Esophagus muscularis mucosa (tissue), 4 donors: Measurements from ENCODE around the gene ZSCAN5A. TPM values are rescaled to one million over a fixed set of nuclear protein-coding genes. Genes with fewer than 3 reads are reported as not detected.

Experiments
- DNase-seq: peaks from one replicate; pipeline ENCODE4 v3.0.0-alpha.2; 2017; ENCODE audit errors: extremely low spot score
- H3K27ac ChIP-seq, 4 donors: fragments of 200-600 bp; sonication (generic); replicated peaks in 1 of 4; 1 replicate in 3 of 4; 2 replicates in 1 of 4; pipeline ENCODE4 v1.5.1; 2016 to 2019; ENCODE audit warnings: mild to moderate bottlenecking in 1 of 4
- H3K27me3 ChIP-seq, 4 donors: fragments of 200-600 bp; sonication (generic); one replicate each; pipeline versions ENCODE4 v1.5.1 to v1.6.0; 2016 to 2019
- H3K36me3 ChIP-seq, 4 donors: fragments of 200-600 bp; sonication (generic); one replicate each; pipeline ENCODE4 v1.5.1; 2016 to 2019
- H3K4me1 ChIP-seq, 4 donors: fragments of 200-600 bp; sonication (generic); one replicate each; pipeline ENCODE4 v1.5.1; 2016 to 2019
- H3K4me3 ChIP-seq, 4 donors: fragments of 200-600 bp; sonication (generic); 1 replicate in 2 of 4; 2 replicates in 2 of 4; pipeline ENCODE4 v1.5.1; 2016 to 2019; ENCODE audit warnings: mild to moderate bottlenecking in 4 of 4, moderate library complexity in 1 of 4
- H3K9me3 ChIP-seq, 4 donors: fragments of 200-600 bp; sonication (generic); 1 replicate in 3 of 4; 2 replicates in 1 of 4; pipeline ENCODE4 v1.5.1; 2016 to 2019
- EP300 ChIP-seq: sonication (generic); formaldehyde crosslinking; IDR thresholded peaks from one replicate; pipeline ENCODE4 v1.6.1; 2017; ENCODE audit warnings: antibody characterized with exemption
- POLR2A ChIP-seq: fragments of 450-650 bp; IDR thresholded peaks from one replicate; pipeline ENCODE4 v1.6.1; 2017; ENCODE audit warnings: antibody characterized with exemption, moderate library complexity, mild to moderate bottlenecking, low read depth
- POLR2AphosphoS5 ChIP-seq, 2 donors: sonication (generic); formaldehyde crosslinking; IDR thresholded peaks; one replicate each; pipeline ENCODE4 v1.6.1; 2017; ENCODE audit warnings: antibody characterized with exemption in 2 of 2
- WGBS: methylation state at CpG from one replicate; pipeline ENCODE4 v1.1.5; 2018; 5-methylcytosine and 5-hydroxymethylcytosine counted together
- intact Hi-C: fragments of 100-400 bp; cut with DNase I; formaldehyde crosslinking; loops from one replicate; pipeline ENCODE4 v1.15.1; 2023
- total RNA-seq, 4 donors: library from RNA; depleted of rRNA; stranded (reverse); fragments of >200 nt; gene quantifications; one replicate each; pipeline versions ENCODE4 v1.1.0 to v1.2.1, GENCODE V29; 2016
- TF ChIP-seq, protein P1 (sequence below), 3 experiments: fragments of 200-600 bp in 2 of 3; fragments of 450-650 bp in 1 of 3; sonication (generic) in 2 of 3; IDR thresholded peaks; one replicate each; pipeline ENCODE4 v1.5.1; 2017 to 2019; ENCODE audit warnings: antibody characterized with exemption in 3 of 3, mild to moderate bottlenecking in 2 of 3, moderate library complexity in 1 of 3

The ZSCAN5A gene
- total RNA-seq, 4 donors from 2014 or later: 3.7 to 9.9 (median 6.7) TPM

DNA sequence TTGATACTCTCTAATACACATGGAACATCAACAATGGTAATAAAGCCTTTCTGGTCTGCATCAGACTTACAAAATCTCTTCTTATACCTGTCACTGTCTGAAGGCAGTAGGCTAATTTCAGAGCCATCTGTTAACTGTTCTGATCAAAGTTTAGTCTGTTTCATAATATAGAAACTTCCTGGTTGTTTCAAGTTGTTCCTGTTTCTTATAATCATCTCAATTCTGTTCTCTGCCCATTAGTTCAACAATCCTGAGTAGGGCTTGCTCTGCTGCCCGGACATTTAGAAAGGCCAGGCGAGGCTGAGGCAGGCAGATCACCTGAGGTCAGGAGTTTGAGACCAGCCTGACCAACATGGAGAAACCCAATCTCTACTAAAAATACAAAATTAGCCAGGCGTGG, 5.4 kb upstream of the ZSCAN5A start:
- Histone ChIP-seq H3K36me3 (no peaks in the 10 kb centered on the region), H3K27ac (no peak overlapping the region), H3K4me1 (peaks cover 7 to 16% (median 8%) of the 10 kb centered on the region in 4 donors), H3K4me3 (no peak overlapping the region), H3K27me3 (no peaks in the 10 kb centered on the region), H3K9me3 (no peaks in the 10 kb centered on the region)
- 70% methylated on average over 3 of the region's 3 CpGs for WGBS
- intact Hi-C loops: loop anchor here (10.0 kb wide), 1 partner anchor 175 kb away; the partner anchor contains the start of gene ZNF444
- DNase-seq: no peak
- TF ChIP-seq POLR2A (no peak), EP300 (no peak), POLR2AphosphoS5 (IDR thresholded peaks at IDR 0.05) (no peak)
- TF ChIP-seq, protein P1, sequence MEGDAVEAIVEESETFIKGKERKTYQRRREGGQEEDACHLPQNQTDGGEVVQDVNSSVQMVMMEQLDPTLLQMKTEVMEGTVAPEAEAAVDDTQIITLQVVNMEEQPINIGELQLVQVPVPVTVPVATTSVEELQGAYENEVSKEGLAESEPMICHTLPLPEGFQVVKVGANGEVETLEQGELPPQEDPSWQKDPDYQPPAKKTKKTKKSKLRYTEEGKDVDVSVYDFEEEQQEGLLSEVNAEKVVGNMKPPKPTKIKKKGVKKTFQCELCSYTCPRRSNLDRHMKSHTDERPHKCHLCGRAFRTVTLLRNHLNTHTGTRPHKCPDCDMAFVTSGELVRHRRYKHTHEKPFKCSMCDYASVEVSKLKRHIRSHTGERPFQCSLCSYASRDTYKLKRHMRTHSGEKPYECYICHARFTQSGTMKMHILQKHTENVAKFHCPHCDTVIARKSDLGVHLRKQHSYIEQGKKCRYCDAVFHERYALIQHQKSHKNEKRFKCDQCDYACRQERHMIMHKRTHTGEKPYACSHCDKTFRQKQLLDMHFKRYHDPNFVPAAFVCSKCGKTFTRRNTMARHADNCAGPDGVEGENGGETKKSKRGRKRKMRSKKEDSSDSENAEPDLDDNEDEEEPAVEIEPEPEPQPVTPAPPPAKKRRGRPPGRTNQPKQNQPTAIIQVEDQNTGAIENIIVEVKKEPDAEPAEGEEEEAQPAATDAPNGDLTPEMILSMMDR (IDR thresholded peaks at IDR 0.05): no peak

DNA sequence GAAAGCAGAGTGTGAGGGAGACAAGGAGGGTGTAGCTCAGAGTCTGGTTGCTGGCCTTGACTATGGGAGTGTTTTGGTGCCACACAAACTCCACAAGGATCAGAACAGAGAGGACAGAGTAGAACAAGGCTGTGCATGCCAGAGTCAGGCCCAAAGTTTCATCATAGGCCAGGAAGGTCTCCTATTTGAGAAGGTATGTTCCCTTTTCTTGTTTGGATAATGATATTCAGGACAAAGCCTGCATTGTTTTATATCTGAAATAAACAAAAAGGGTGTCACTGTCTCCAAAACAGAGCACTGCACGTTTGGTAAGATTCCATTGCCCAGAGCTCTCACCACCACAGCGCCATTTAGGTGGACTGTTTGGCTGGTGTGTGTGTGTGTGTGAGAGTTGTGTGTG, 3.1 kb upstream of the ZSCAN5A start:
- WGBS: 69% methylated on average over 2 of the region's 2 CpGs

DNA sequence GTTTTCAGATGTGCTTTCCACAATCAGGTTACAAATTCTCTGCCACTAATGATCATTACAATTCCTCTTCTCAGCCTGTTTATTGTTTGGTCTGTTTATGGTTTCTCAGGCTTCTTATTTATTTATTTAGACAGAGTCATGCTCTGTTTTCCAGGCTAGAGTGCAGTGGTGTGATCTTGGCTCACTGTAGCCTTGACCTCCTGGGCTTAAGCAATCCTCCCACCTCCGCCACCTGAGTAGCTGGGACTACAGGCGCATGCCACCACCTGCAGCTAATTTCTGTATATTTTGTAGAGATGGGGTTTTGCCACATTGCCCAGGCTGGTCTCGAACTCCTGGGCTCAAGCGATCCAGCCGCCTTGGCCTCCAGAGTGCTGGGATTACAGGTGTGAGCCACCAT, 2.1 kb upstream of the ZSCAN5A start:
- Histone ChIP-seq H3K27ac (no peak overlapping the region), H3K9me3 (no peaks in the 10 kb centered on the region), H3K4me1 (peaks cover 15 to 23% (median 17%) of the 10 kb centered on the region in 4 donors), H3K36me3 (no peaks in the 10 kb centered on the region), H3K4me3 (no peak overlapping the region), H3K27me3 (no peaks in the 10 kb centered on the region)
- DNase-seq: no peak
- intact Hi-C loops: loop anchor here (10.0 kb wide), 1 partner anchor 172 kb away; the partner anchor contains the start of gene ZNF444
- 98% methylated on average over 5 of the region's 5 CpGs for WGBS
- no peak for TF ChIP-seq POLR2AphosphoS5 (IDR thresholded peaks at IDR 0.05)

More for the DNA sequence above, 3.1 kb upstream of the ZSCAN5A start:
- H3K4me3 ChIP-seq: no peak overlapping the region
- no peak for DNase-seq
- no peak overlapping the region for H3K27ac ChIP-seq
- no peaks in the 10 kb centered on the region for H3K36me3 ChIP-seq
- H3K27me3 ChIP-seq: no peaks in the 10 kb centered on the region
- peaks cover 15 to 22% (median 17%) of the 10 kb centered on the region in 4 donors for H3K4me1 ChIP-seq
- intact Hi-C loops: loop anchor here (10.0 kb wide), 1 partner anchor 173 kb away; the partner anchor contains the start of gene ZNF444
- no peak for TF ChIP-seq EP300
- H3K9me3 ChIP-seq: no peaks in the 10 kb centered on the region

DNA sequence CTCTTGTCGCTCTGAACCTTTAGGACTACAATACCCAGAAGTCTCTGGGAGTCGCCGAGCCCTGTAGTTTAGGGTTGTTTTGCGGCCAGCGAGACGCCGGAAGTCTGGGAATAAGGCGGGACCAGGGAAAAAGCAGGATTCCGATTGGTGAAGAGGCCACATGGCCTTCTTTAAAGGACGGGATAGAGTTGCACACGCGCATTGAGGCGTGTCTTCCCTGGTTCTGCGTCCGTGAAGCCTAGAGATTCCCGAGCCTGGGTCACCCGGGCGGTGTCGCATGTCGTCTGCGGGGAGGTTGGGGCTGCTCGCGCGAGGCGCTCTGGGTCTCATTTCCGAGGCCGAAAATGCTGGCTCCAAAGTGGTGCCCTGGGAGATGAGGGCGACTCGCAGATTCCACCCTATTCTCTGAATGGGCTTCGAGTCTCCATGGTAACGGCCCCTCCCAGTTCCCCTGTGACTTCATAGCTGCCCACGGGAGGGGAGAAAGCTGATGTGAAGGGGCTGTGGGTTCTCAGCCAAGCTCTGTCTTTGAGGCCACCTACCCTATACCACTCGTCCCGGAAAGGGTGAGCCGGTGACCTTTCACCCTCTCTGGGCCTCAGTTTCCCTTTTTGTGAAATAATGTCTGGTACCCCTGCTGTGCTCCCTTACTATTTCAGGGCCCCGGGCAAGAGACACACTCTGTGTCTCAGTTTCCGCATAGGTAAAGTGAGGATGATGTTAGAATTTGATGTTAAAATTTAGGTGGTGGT, 614 bp upstream of the ZSCAN5A start:
- Histone ChIP-seq H3K4me3 (peak overlapping the region; percentile 67 to 86 (median 75)), H3K4me1 (peaks cover 11 to 23% (median 17%) of the 10 kb centered on the region in 4 donors), H3K9me3 (no peaks in the 10 kb centered on the region), H3K27me3 (no peaks in the 10 kb centered on the region), H3K36me3 (peaks cover 0 to 7% (median 0%) of the 10 kb centered on the region in 4 donors), H3K27ac (peak overlapping the region; percentile 93 to 96 (median 96))
- intact Hi-C loops: loop anchor here (10.0 kb wide), 1 partner anchor 170 kb away; the partner anchor contains the start of gene ZNF444
- WGBS: 4% methylated on average over 30 of the region's 37 CpGs
- DNase-seq: peak; percentile 98
- TF ChIP-seq EP300: no peak
- TF ChIP-seq POLR2A: no peak
- TF ChIP-seq POLR2AphosphoS5 (IDR thresholded peaks at IDR 0.05): peak in 1 of 2 donors; percentile 70
- TF ChIP-seq, protein P1 (IDR thresholded peaks at IDR 0.05): no peak

DNA sequence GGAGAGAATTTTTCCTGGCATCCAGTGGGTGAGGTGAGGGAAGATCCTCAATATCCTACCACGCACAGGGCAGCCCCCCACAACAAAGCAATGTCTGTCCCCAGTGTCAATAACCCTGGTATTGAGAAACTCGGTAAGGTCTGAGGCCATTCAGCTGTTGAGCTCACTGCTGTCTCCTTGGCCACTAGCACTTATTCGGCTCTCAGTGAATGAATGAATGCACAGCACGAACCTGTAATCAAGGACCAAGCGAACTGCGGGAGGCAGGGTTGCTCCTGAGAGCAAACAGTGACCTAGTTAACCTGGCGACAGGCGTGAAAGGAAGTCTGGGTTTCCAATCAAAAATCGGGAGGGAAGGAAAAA, 640 bp downstream of the ZSCAN5A start:
- Histone ChIP-seq H3K36me3 (peaks cover 0 to 7% (median 0%) of the 10 kb centered on the region in 4 donors), H3K27me3 (no peaks in the 10 kb centered on the region), H3K27ac (peak overlapping the region; percentile 93 to 96 (median 96)), H3K4me3 (peak overlapping the region; percentile 67 to 86 (median 75)), H3K9me3 (no peaks in the 10 kb centered on the region), H3K4me1 (peaks cover 11 to 23% (median 17%) of the 10 kb centered on the region in 4 donors)
- intact Hi-C loops: loop anchor here (10.0 kb wide), 1 partner anchor 169 kb away; the partner anchor contains the start of gene ZNF444
- TF ChIP-seq EP300: no peak
- TF ChIP-seq, protein P1 (IDR thresholded peaks at IDR 0.05): no peak
- no peak for TF ChIP-seq POLR2AphosphoS5 (IDR thresholded peaks at IDR 0.05)
- TF ChIP-seq POLR2A: no peak
- WGBS: 0% methylated on average over 9 of the region's 9 CpGs
- no peak for DNase-seq
